HEK293T (cell line): ENCODE measurements around the gene IL2RG.

ENCODE experiments used
- CTCF ChIA-PET: fragments of 350-600 bp; formaldehyde crosslinking; extraction: SDS; loops from one replicate; lab custom pipeline; 2021; ENCODE audit warnings: antibody characterized with exemption, inconsistent platforms; lab: Yijun Ruan, JAX
- POLR2A ChIA-PET: fragments of 350-600 bp; formaldehyde crosslinking; extraction: SDS; loops from one replicate; lab custom pipeline; 2020; ENCODE audit warnings: antibody characterized with exemption, inconsistent platforms; lab: Yijun Ruan, JAX
- DNase-seq: peaks from one replicate; pipeline ENCODE4 v3.0.0; 2012; ENCODE audit warnings: mixed read lengths; ENCODE audit errors: extremely low spot score
- ARNT ChIP-seq: fragments of 450-650 bp; IDR thresholded peaks from 2 replicates; pipeline ENCODE4 v1.6.1; 2017; ENCODE audit warnings: mild to moderate bottlenecking
- BHLHE40 ChIP-seq: fragments of 450-650 bp; IDR thresholded peaks from 2 replicates; pipeline ENCODE4 v1.6.1; 2016; ENCODE audit warnings: mild to moderate bottlenecking, moderate library complexity, borderline replicate concordance
- CTBP1 ChIP-seq: fragments of 450-650 bp; IDR thresholded peaks from 2 replicates; pipeline ENCODE4 v1.6.1; 2016; ENCODE audit warnings: borderline replicate concordance
- ELF4 ChIP-seq: fragments of 450-650 bp; IDR thresholded peaks from 2 replicates; pipeline ENCODE4 v1.6.1; 2017; ENCODE audit warnings: antibody characterized with exemption
- FOXA1 ChIP-seq: fragments of 450-650 bp; IDR thresholded peaks from 2 replicates; pipeline ENCODE4 v1.6.1; 2016; ENCODE audit warnings: mild to moderate bottlenecking
- FOXK2 ChIP-seq: fragments of 450-650 bp; IDR thresholded peaks from 2 replicates; pipeline ENCODE4 v1.6.1; 2016; ENCODE audit warnings: mild to moderate bottlenecking
- FOXM1 ChIP-seq: fragments of 450-650 bp; IDR thresholded peaks from 2 replicates; pipeline ENCODE4 v1.6.1; 2017; ENCODE audit warnings: mild to moderate bottlenecking, borderline replicate concordance
- HDGF ChIP-seq: fragments of 450-650 bp; IDR thresholded peaks from 2 replicates; pipeline ENCODE4 v1.6.1; 2017; ENCODE audit warnings: antibody characterized with exemption, borderline replicate concordance
- L3MBTL2 ChIP-seq: fragments of 450-650 bp; conservative IDR thresholded peaks from 2 replicates; pipeline ENCODE4 v1.6.1; 2016; ENCODE audit warnings: mild to moderate bottlenecking
- LEF1 ChIP-seq: fragments of 450-650 bp; IDR thresholded peaks from 2 replicates; pipeline ENCODE4 v1.6.1; 2017; ENCODE audit warnings: mild to moderate bottlenecking, borderline replicate concordance
- NFRKB ChIP-seq: fragments of 450-650 bp; IDR thresholded peaks from 2 replicates; pipeline ENCODE4 v1.6.1; 2016; ENCODE audit warnings: mild to moderate bottlenecking, moderate library complexity
- SP1 ChIP-seq: fragments of 450-650 bp; IDR thresholded peaks from 2 replicates; pipeline ENCODE4 v1.6.1; 2017
- SUZ12 ChIP-seq: fragments of 450-650 bp; IDR thresholded peaks from 2 replicates; pipeline ENCODE4 v1.6.1; 2016; ENCODE audit warnings: mild to moderate bottlenecking
- TARDBP ChIP-seq: fragments of 450-650 bp; IDR thresholded peaks from 2 replicates; pipeline ENCODE4 v1.6.1; 2016
- ZNF384 ChIP-seq: fragments of 450-650 bp; IDR thresholded peaks from 2 replicates; pipeline ENCODE4 v1.6.1; 2016
- TF ChIP-seq, protein P1 (sequence below): fragments of 450-650 bp; IDR thresholded peaks from 2 replicates; pipeline ENCODE4 v1.6.1; 2016

Gene IL2RG

DNA sequence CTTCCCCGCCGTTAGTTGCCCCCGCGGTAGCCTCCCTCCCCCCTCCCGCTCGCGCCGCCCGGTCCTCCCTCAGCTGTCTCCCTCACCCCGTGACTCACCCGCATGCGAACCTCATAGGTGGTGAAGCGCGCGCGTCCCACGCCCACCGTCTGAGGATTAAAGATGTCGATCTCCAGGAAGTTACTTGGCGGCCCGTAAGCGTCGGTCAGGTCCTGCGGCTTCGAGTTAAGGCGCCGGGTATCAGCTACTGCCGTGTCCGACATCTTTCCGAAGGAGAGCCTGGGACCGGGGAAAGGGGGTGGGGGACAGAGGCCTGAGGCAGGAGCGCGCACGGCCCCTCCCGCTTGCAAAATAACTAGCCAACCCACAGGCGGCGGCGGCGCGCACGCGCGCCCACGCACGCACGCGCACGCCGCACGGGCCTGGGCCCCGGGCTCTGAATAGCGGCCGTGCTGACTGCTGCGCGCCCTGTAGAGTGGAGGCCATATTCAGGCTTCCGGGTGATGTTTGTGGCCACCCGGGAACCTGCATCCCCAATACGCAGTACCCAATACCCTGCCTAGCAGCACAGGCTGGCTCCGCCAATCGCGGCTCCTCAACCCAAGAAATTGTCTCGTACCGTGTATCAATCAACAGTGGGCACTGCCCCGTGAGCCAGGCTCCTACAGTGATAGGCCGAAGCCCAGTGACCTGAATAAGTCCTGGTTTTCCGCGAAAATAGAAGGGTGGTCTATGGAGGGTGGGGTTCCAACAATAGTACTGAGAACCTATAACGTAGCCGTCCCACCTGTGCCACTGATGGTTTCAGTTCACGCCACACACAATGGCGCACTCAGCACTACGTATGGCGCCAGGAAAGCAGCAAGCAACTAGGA, 43.1 kb downstream of the IL2RG start, which contains the start of gene SNX12:
Gene SNX12 (minus strand): TSS at position 291 of the 875 bp plus-strand sequence. CDS start 28 bp downstream, at position 263.
- peak; percentile 84 for DNase-seq
- ChIA-PET POLR2A (interaction anchor here (0.9 to 1.2 kb wide), 4 partner anchors 10 to 114 kb away, joined by 3 to 8 read pairs (median 4); partner anchors contain the start of gene MED12), CTCF (no interaction called here)
- TF ChIP-seq ELF4 (no peak), L3MBTL2 (peak; percentile 79), LEF1 (peak; percentile 100), ARNT (peak; percentile 66), SP1 (no peak), FOXM1 (peak; percentile 87; the same call in 1 of the 2 replicates), HDGF (no peak), TARDBP (peak; percentile 94), FOXA1 (no peak)
- TF ChIP-seq, protein P1, sequence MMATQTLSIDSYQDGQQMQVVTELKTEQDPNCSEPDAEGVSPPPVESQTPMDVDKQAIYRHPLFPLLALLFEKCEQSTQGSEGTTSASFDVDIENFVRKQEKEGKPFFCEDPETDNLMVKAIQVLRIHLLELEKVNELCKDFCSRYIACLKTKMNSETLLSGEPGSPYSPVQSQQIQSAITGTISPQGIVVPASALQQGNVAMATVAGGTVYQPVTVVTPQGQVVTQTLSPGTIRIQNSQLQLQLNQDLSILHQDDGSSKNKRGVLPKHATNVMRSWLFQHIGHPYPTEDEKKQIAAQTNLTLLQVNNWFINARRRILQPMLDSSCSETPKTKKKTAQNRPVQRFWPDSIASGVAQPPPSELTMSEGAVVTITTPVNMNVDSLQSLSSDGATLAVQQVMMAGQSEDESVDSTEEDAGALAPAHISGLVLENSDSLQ, result peak; percentile 92

DNA sequence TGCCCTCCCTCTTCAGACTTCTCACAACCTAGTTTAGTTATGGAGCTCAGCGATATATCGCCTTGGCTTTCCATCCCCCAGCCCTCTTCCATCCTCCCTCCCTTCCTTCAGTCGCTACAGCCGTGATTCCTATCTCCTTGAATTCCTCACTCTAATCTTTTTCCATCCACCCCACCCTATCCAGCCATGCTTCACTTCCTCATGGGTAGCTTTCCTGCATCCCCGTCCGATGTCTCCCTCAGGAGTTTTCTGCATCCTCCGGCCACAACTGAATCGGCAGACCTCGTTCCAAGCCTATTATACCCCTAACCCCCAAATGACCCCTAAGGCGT, 43.7 kb downstream of the IL2RG start:
- DNase-seq, result no peak
- ChIA-PET CTCF (no interaction called here), POLR2A (interaction anchor here (0.9 to 1.2 kb wide), 4 partner anchors 9 to 114 kb away, joined by 3 to 8 read pairs (median 4); partner anchors contain the start of gene MED12)
- TF ChIP-seq FOXK2 (no peak), TARDBP (no peak), CTBP1 (no peak), FOXM1 (no peak), BHLHE40 (no peak), L3MBTL2 (no peak), LEF1 (no peak), ARNT (no peak), SUZ12 (no peak), ELF4 (no peak), HDGF (no peak), NFRKB (no peak), FOXA1 (no peak), ZNF384 (no peak), SP1 (no peak)
- TF ChIP-seq, protein P1, result no peak

DNA sequence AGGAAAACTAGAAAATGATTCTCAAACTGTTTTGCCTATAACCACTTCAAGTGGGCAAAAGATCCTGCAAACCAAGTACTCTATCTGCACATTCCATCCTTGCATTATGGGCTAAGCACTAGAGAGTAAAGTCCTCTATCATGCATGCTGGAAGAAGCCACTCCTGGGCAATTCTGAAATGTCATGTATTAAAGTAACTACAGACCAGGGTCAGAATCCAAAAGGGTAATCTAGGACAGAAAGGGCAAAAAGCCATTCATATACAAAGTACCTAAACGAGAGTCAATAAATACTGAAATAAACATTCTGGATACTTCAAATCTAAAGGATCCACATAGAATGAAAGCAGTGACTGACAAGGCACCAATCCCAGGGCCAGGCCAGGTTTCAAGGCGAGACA, 44.3 kb downstream of the IL2RG start:
- CTCF ChIA-PET, result no interaction called here
- POLR2A ChIA-PET, result interaction anchor here (0.9 to 1.2 kb wide), 3 partner anchors 18 to 115 kb away, joined by 3 to 8 read pairs (median 3); partner anchors contain the start of gene MED12
- TF ChIP-seq L3MBTL2 (no peak), FOXM1 (no peak), CTBP1 (no peak), FOXA1 (no peak), LEF1 (no peak), SUZ12 (no peak), BHLHE40 (no peak), FOXK2 (no peak)
- no peak for DNase-seq

DNA sequence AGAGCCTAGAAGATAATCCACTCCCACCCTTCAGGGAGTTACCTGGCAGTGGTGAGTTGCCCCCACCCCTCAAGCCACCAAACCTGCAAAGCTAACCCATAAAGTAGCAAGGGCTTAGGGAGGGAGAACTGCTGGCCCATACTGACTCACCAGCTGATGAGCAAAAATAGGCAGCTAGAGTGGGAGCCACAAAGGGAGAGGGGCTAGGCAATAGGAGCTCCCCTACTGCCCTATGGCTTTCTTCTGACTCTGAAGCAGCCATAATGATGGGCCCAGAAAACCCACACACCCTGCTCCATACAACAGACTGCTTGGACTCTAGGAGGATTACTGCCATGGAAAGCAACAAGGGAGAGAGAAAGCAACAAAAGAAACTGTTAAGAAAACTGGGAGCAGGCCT, 51.2 kb downstream of the IL2RG start:
- ChIA-PET POLR2A (no interaction called here), CTCF (no interaction called here)
- no peak for DNase-seq
- no peak for TF ChIP-seq FOXM1
- no peak for TF ChIP-seq TARDBP
- no peak for TF ChIP-seq L3MBTL2

DNA sequence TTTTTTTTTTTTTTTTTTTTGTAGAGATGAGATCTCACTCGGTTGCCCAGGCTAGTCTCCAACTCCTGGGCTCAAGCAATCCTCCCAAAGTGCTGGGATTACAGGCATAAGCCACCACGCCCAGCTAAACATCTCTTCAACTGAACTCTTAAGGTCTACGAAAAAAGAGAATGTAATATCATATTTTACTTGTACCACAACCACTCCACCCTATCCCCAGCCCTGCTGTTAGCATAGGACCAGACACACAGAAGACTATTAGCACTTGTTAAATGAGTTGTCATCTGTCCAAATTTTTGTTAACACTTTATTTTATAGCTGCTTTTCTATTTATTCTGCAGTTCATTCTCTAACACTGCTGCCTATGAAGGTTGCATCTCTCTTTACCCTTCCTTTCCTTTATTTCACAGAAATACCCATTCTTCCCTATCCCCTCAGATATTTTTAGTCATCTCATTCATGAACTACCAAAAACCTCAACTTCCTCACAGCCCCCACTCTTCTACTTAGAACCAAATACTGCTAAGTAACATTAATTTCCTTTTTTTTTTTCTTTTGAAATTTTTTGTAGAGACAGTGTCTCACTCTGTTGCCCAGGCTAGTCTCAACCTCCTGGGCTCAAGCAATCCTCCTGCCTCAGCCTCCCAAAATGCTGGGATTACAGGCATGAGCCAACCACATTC, 53.4 kb downstream of the IL2RG start:
- TF ChIP-seq ARNT (no peak), FOXA1 (no peak), CTBP1 (no peak), TARDBP (no peak)
- ChIA-PET POLR2A (interaction anchor here (1.1 kb wide), 1 partner anchor 10 kb away, joined by 5 read pairs; the partner anchor contains the start of gene SNX12), CTCF (no interaction called here)
- DNase-seq, result no peak
